ENCODE results near the gene DDX49.
A peak's percentile ranks its signal among the peaks of the same experiment; 100 is the strongest.

The DDX49 gene

DNA sequence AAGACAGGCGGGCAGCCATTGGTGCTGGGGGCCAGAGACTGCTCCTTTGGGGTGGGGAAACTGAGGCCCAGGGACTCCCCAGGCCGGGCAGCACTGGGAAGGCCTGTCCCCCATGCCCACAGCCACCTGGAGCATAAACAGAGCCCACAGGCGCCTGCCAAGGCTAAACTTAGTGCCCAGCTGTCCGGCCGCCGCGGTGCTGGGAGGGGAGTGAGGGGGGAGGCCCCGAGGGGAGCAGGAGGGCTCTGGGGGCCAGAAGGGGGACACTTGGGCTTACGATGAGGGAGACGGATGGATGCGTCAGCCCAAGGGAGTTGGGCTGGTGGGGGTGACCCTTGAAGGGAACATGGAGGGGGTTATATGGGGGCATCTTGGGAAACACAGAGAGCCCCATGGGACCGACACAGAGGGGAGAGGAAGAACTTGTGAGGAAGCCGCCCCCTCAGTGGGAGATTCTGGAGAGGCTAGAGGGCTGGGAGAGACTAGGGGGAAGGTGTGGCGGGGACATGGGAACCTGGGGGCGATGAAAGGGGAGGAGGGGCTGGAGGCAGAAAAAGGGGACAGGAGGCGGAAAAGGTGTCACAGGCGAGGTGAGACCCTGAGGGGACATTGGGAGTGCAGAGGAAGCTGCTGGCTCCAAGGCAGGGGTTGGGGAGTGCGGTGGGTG, 25.8 kb upstream of the DDX49 start:
- Histone ChIP-seq H3K27ac (no peak overlapping the region), H3K4me3 (no peak overlapping the region; a peak in 1 of 20 replicates), H3K9ac (peak overlapping the region in 2 of 11 experiments; percentile 13 to 15; a peak in 1 of 22 replicates), H3K4me2 (peak overlapping the region in 9 of 11 experiments; percentile 29 to 81 (median 74); a peak in 17 of 22 replicates), H3K9me3 (replicated peaks in 1 of 11) (no peaks in the 10 kb centered on the region), H3K27me3 (peaks cover 57 to 76% (median 71%) of the 10 kb centered on the region in 11 experiments), H3K4me1 (peaks cover 17 to 37% (median 29%) of the 10 kb centered on the region in 10 experiments; a peak in 18 of 20 replicates), H4K20me1 (peaks cover 0 to 52% (median 36%) of the 10 kb centered on the region in 11 experiments; a peak in 18 of 22 replicates), H3K36me3 (peaks cover 0 to 4% (median under 1%) of the 10 kb centered on the region in 11 experiments; a peak in 7 of 22 replicates)
- TF ChIP-seq Cebpa-rat (IDR thresholded peaks at IDR 0.05), result no peak

DNA sequence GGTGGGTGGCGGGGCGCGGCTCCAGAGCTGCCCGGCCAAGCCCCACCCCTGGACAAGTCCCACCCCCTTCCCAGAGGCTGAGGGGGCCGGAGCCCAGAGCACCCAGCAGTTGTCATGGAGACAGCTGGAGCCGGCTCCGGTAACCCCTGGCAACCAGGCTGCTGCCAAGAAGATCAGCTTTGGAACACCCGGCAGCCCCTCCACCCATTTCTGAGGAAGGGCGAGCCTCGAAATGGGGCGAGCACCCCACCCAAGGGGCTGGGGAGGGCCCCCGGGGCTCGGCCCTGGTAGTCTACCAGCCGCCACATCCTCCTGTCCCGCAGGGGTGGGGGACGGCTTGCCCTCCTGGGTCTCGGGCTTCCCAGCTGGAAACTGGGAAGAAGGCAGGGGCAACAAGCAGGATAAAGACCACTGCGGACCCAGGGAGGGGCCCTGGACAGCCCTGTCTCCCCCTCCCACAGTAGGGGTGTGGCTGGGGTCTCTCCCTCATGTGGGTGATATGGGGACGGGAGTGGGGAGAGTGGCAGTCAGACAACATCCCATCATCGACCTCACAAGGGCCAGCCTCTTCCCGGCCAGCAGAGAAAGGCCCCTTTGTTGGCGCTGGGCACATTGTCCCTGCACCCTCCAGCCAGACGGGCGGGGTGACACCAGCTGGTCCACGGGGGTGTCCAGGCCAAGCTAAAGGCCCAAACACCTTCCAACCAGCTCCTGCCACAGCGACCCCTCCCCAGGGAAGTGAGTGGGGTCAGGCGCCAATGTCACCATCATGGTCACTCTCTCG, 25.1 kb upstream of the DDX49 start:
- TF ChIP-seq Cebpa-rat (IDR thresholded peaks at IDR 0.05), result no peak
- H3K27ac ChIP-seq, result no peak overlapping the region
- H3K9me3 ChIP-seq (replicated peaks in 1 of 11), result no peaks in the 10 kb centered on the region
- peaks cover 17 to 37% (median 29%) of the 10 kb centered on the region in 10 experiments; a peak in 18 of 20 replicates for H3K4me1 ChIP-seq
- H3K4me3 ChIP-seq, result peak overlapping the region in 2 of 10 experiments; percentile 15 to 41; a peak in 2 of 20 replicates
- H3K36me3 ChIP-seq, result peaks cover 5 to 12% (median 8%) of the 10 kb centered on the region in 11 experiments; a peak in 17 of 22 replicates
- peaks cover 57 to 76% (median 71%) of the 10 kb centered on the region in 11 experiments for H3K27me3 ChIP-seq
- H4K20me1 ChIP-seq, result peaks cover 0 to 60% (median 43%) of the 10 kb centered on the region in 11 experiments; a peak in 18 of 22 replicates
- H3K9ac ChIP-seq, result no peak overlapping the region
- peak overlapping the region in 10 of 11 experiments; percentile 29 to 81 (median 74); a peak in 18 of 22 replicates for H3K4me2 ChIP-seq

DNA sequence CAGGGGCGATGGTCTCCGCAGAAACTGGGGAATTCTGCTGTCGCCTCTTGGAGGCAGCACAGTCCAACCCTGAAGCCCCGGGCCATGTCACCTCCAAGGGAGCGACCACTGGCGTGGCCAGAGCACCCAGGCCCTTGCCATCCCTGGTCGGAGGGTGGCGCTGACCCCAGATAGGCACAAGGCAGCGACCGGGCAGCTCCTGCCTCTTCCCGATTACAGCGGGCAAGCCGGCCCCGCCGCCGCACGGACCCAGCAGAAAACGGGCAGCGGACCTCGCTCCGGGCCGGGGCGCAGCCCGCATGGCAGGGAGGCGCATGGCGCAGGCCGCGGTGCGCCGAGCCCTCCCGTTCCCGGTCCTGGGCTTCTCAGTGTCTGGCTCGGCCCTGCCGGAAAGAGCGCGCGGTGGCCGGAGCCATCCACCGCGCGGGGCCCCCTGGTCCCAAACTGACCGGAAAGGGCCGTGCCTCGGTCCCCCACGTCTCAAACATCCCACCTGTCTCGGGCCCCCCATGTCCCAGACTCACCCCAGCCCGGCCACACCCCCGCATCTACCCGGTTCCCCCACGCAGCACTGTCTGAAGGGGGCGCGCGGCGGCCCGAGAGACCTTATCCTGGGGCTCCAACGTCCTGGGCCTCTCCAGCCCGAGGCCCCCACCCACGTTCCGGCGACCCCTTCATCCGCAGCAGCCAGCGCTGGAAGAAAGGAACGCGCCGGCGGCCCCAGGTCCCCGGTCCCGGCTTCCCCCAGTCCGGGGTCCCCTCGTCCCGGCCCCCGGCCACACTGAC, 24.3 kb upstream of the DDX49 start:
- Histone ChIP-seq H3K4me3 (peak overlapping the region in 9 of 10 experiments; percentile 28 to 57 (median 44); a peak in 16 of 20 replicates), H3K36me3 (peaks cover 13 to 19% (median 16%) of the 10 kb centered on the region in 11 experiments), H4K20me1 (peaks cover 4 to 68% (median 50%) of the 10 kb centered on the region in 11 experiments; a peak in 19 of 22 replicates), H3K27me3 (peaks cover 57 to 76% (median 71%) of the 10 kb centered on the region in 11 experiments), H3K9ac (0 out of 22 replicates have a peak overlapping the region, but pooled peaks of 2 of the 11 experiments have one; percentile 6 to 39), H3K9me3 (replicated peaks in 1 of 11) (no peaks in the 10 kb centered on the region), H3K27ac (no peak overlapping the region), H3K4me1 (peaks cover 17 to 37% (median 29%) of the 10 kb centered on the region in 10 experiments; a peak in 18 of 20 replicates), H3K4me2 (peak overlapping the region; percentile 65 to 81 (median 74))
- TF ChIP-seq Cebpa-rat (IDR thresholded peaks at IDR 0.05), result no peak

GRCh38 chr19:18895824-18896341, 23.6 kb upstream of the DDX49 start, which contains the start of gene CERS1:
TSS of gene CERS1 (minus strand) at chr19:18896158. CDS start at chr19:18896072, 86 bp downstream.
- TF ChIP-seq Cebpa-rat (IDR thresholded peaks at IDR 0.05), result no peak
- H3K27ac ChIP-seq, result no peak within 1 kb of the TSS
- peaks cover 10 to 74% (median 56%) of the 10 kb centered on the region in 11 experiments; a peak in 19 of 22 replicates for H4K20me1 ChIP-seq
- peaks cover 19 to 26% (median 21%) of the 10 kb centered on the region in 11 experiments for H3K36me3 ChIP-seq
- 0 out of 22 replicates have a peak within 1 kb of the TSS, but pooled peaks of 2 of the 11 experiments have one; percentile 6 to 39 for H3K9ac ChIP-seq
- peak within 1 kb of the TSS; percentile 21 to 57 (median 43); a peak in 17 of 20 replicates for H3K4me3 ChIP-seq
- no peaks in the 10 kb centered on the region for H3K9me3 ChIP-seq (replicated peaks in 1 of 11)
- peaks cover 17 to 37% (median 29%) of the 10 kb centered on the region in 10 experiments; a peak in 18 of 20 replicates for H3K4me1 ChIP-seq
- H3K27me3 ChIP-seq, result peaks cover 57 to 76% (median 71%) of the 10 kb centered on the region in 11 experiments
- peak within 1 kb of the TSS; percentile 65 to 81 (median 74) for H3K4me2 ChIP-seq

DNA sequence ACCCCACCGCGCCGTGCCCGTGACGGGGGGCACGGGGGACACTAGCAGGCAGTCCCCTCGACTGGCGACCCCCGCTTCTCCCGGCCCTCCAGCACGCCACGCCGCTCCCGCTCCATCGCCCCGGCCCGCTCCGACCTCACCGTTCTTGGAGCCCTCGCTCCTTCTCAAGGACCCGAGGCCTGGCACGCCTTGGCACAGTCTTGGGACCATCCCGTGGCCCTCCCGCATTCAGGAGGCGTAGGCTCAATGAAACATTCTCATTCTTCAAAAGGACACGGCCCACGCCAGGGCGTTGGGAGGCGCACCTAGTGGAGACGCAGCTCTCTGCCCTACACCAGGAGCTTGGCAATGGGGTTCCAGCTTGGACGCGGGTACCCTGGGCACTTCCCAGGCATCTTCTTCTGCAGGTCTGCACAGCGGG, 23.1 kb upstream of the DDX49 start:
- H3K4me2 ChIP-seq, result no peak overlapping the region
- no peaks in the 10 kb centered on the region for H3K9me3 ChIP-seq (replicated peaks in 1 of 11)
- peaks cover 24 to 31% (median 27%) of the 10 kb centered on the region in 11 experiments for H3K36me3 ChIP-seq
- no peak for TF ChIP-seq Cebpa-rat (IDR thresholded peaks at IDR 0.05)
- peaks cover 17 to 37% (median 29%) of the 10 kb centered on the region in 10 experiments; a peak in 18 of 20 replicates for H3K4me1 ChIP-seq
- no peak overlapping the region for H3K9ac ChIP-seq
- H3K4me3 ChIP-seq, result no peak overlapping the region
- H4K20me1 ChIP-seq, result peaks cover 14 to 80% (median 59%) of the 10 kb centered on the region in 11 experiments; a peak in 19 of 22 replicates
- peaks cover 57 to 72% (median 67%) of the 10 kb centered on the region in 11 experiments for H3K27me3 ChIP-seq
- H3K27ac ChIP-seq, result no peak overlapping the region

- H3K27ac ChIP-seq, result no peak overlapping the region
- no peaks in the 10 kb centered on the region for H3K9me3 ChIP-seq (replicated peaks in 1 of 11)
- H3K9ac ChIP-seq, result no peak overlapping the region
- H4K20me1 ChIP-seq, result peaks cover 14 to 80% (median 60%) of the 10 kb centered on the region in 11 experiments; a peak in 19 of 22 replicates
- H3K4me2 ChIP-seq, result no peak overlapping the region
- H3K36me3 ChIP-seq, result peaks cover 27 to 40% (median 30%) of the 10 kb centered on the region in 11 experiments
- no peak overlapping the region for H3K4me3 ChIP-seq
- H3K4me1 ChIP-seq, result peaks cover 17 to 35% (median 29%) of the 10 kb centered on the region in 10 experiments; a peak in 18 of 20 replicates
- no peak for TF ChIP-seq Cebpa-rat (IDR thresholded peaks at IDR 0.05)
- peaks cover 53 to 63% (median 58%) of the 10 kb centered on the region in 11 experiments for H3K27me3 ChIP-seq
These were observed 22.2 kb upstream of the DDX49 start for GRCh38 chr19:18897094-18898029.

GRCh38 chr19:18898081-18898606, 21.4 kb upstream of the DDX49 start:
- Histone ChIP-seq H3K27me3 (peaks cover 46 to 55% (median 50%) of the 10 kb centered on the region in 11 experiments), H3K36me3 (peaks cover 30 to 46% (median 36%) of the 10 kb centered on the region in 11 experiments), H3K9me3 (replicated peaks in 1 of 11) (no peaks in the 10 kb centered on the region), H4K20me1 (peaks cover 14 to 85% (median 62%) of the 10 kb centered on the region in 11 experiments; a peak in 19 of 22 replicates), H3K4me3 (no peak overlapping the region), H3K4me2 (no peak overlapping the region), H3K4me1 (peaks cover 17 to 35% (median 33%) of the 10 kb centered on the region in 10 experiments; a peak in 18 of 20 replicates), H3K27ac (no peak overlapping the region), H3K9ac (no peak overlapping the region)
- no peak for TF ChIP-seq Cebpa-rat (IDR thresholded peaks at IDR 0.05)
